ENCODE measurements around the gene RBM42.
A peak's percentile ranks its signal among the peaks of the same experiment; 100 is the strongest.

Gene RBM42

DNA sequence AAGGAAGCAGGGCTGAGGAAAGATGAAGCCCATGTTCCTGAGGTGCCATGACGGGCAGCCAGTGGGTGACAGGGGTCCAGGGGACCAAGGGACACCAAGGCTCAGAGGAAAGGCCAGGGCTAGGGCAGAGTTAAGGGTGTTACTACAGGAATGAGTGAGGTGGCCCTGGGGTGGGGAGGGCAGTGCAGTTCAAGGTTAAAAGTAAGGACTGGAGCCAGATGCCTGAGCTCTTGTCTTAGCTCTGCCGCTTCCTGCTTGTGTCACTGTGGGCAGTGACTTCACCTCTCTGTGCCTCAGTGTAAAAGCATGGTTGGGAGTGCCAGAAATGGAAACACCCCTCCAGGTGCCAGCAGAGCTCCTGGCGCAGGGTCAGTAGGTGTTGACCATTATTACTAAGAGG, 7.8 kb downstream of the RBM42 start:
- Histone ChIP-seq H3K4me3 (replicated peaks; ENCODE audit: low read depth, low read length) (no peak overlapping the region), H3K27me3 (replicated peaks; ENCODE audit: control insufficient read depth, insufficient read depth, low read length) (no peaks in the 10 kb centered on the region), H3K36me3 (ENCODE audit: control insufficient read depth, insufficient read depth, low read length) (peaks cover 40% of the 10 kb centered on the region)
- TF ChIP-seq, protein P1, sequence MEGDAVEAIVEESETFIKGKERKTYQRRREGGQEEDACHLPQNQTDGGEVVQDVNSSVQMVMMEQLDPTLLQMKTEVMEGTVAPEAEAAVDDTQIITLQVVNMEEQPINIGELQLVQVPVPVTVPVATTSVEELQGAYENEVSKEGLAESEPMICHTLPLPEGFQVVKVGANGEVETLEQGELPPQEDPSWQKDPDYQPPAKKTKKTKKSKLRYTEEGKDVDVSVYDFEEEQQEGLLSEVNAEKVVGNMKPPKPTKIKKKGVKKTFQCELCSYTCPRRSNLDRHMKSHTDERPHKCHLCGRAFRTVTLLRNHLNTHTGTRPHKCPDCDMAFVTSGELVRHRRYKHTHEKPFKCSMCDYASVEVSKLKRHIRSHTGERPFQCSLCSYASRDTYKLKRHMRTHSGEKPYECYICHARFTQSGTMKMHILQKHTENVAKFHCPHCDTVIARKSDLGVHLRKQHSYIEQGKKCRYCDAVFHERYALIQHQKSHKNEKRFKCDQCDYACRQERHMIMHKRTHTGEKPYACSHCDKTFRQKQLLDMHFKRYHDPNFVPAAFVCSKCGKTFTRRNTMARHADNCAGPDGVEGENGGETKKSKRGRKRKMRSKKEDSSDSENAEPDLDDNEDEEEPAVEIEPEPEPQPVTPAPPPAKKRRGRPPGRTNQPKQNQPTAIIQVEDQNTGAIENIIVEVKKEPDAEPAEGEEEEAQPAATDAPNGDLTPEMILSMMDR (IDR thresholded peaks at IDR 0.05; ENCODE audit: insufficient read depth, low read length, poor library complexity, severe bottlenecking), result no peak
- DNase-seq (ENCODE audit: extremely low read depth, insufficient read length), result no peak

DNA sequence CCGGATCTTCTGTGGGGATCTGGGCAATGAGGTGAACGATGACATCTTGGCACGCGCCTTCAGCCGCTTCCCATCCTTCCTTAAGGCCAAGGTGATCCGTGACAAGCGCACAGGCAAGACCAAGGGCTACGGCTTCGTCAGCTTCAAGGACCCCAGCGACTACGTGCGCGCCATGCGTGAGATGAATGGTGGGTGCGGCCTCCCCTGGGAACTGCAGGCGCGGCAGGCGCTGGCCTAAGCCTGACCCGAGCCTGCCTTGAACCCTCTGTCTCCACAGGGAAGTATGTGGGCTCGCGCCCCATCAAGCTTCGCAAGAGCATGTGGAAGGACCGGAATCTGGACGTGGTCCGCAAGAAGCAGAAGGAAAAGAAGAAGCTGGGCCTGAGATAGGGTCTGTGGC, 8.3 kb downstream of the RBM42 start:
- peaks cover 37% of the 10 kb centered on the region for H3K36me3 ChIP-seq (ENCODE audit: control insufficient read depth, insufficient read depth, low read length)
- TF ChIP-seq, protein P1 (IDR thresholded peaks at IDR 0.05; ENCODE audit: insufficient read depth, low read length, poor library complexity, severe bottlenecking), result no peak

DNA sequence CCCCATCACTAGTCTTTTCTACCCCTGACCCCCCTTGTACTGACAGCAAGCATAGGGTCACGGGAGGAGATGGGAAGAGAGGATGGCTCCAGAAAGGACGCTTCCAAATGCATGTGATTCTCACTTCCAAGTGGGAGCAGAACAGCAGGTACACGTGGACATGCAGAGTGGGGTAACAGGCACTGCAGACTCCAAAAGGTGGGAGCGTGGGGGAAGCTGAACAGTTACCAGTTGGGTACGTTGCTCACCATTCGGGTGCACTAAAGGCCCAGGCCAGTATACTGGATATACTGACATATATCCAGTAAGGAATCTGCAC, 10.4 kb downstream of the RBM42 start:
- peaks cover 22% of the 10 kb centered on the region for H3K36me3 ChIP-seq (ENCODE audit: control insufficient read depth, insufficient read depth, low read length)
- no peak overlapping the region for H3K4me3 ChIP-seq (replicated peaks; ENCODE audit: low read depth, low read length)
- TF ChIP-seq, protein P1 (IDR thresholded peaks at IDR 0.05; ENCODE audit: insufficient read depth, low read length, poor library complexity, severe bottlenecking), result no peak
- no peaks in the 10 kb centered on the region for H3K27me3 ChIP-seq (replicated peaks; ENCODE audit: control insufficient read depth, insufficient read depth, low read length)
- no peak for DNase-seq (ENCODE audit: extremely low read depth, insufficient read length)

More for the DNA sequence above, 8.3 kb downstream of the RBM42 start:
- no peak for DNase-seq (ENCODE audit: extremely low read depth, insufficient read length)
- H3K27me3 ChIP-seq (replicated peaks; ENCODE audit: control insufficient read depth, insufficient read depth, low read length), result no peaks in the 10 kb centered on the region
- no peak overlapping the region for H3K4me3 ChIP-seq (replicated peaks; ENCODE audit: low read depth, low read length)

DNA sequence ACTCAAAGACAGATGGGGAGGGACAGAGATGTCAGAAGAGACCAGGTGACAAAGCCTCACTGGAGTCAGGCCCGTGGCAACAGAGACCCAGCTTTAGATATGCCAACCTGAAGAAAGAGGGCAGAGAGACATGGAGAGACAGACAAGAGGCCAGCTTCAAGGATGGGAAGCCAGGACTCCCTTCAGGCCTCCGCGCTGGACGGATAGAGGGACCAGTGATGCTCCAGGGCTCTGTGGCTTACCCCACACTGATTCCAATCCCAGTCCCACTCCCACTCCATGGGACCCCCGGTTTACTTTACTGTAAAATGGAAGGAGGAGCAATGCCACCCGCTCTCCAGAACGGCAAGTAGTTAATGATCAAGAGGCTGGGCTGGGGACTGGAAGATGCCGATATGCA, 11.0 kb downstream of the RBM42 start:
- Histone ChIP-seq H3K27me3 (replicated peaks; ENCODE audit: control insufficient read depth, insufficient read depth, low read length) (no peaks in the 10 kb centered on the region), H3K4me3 (replicated peaks; ENCODE audit: low read depth, low read length) (no peak overlapping the region), H3K36me3 (ENCODE audit: control insufficient read depth, insufficient read depth, low read length) (peaks cover 22% of the 10 kb centered on the region)
- TF ChIP-seq, protein P1 (IDR thresholded peaks at IDR 0.05; ENCODE audit: insufficient read depth, low read length, poor library complexity, severe bottlenecking), result no peak
- no peak for DNase-seq (ENCODE audit: extremely low read depth, insufficient read length)

DNA sequence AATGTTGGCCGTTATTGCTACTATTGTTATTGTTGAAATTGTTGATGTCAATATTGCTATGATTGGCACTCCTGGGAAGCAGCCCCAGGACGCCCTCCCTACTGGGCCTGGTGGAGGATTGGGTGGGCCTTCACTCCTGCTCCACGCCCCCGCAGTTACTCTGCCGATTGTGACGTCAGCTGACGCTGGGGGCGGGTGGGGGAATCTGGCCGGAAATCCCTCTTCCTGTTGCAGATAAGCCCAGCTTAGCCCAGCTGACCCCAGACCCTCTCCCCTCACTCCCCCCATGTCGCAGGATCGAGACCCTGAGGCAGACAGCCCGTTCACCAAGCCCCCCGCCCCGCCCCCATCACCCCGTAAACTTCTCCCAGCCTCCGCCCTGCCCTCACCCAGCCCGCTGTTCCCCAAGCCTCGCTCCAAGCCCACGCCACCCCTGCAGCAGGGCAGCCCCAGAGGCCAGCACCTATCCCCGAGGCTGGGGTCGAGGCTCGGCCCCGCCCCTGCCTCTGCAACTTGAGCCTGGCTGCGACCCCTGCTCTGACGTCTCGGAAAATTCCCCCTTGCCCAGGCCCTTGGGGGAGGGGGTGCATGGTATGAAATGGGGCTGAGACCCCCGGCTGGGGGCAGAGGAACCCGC, 12.8 kb downstream of the RBM42 start, which contains the start of gene ETV2:
ETV2 (plus strand) TSS at position 231 of the 637 bp plus-strand sequence. CDS start 716 bp downstream, outside the sequence.
- peaks cover 15% of the 10 kb centered on the region for H3K36me3 ChIP-seq (ENCODE audit: control insufficient read depth, insufficient read depth, low read length)
- DNase-seq (ENCODE audit: extremely low read depth, insufficient read length), result peak; percentile 73
- TF ChIP-seq, protein P1 (IDR thresholded peaks at IDR 0.05; ENCODE audit: insufficient read depth, low read length, poor library complexity, severe bottlenecking), result no peak
- peak within 1 kb of the TSS; percentile 8; the same call in 1 of the 2 replicates for H3K4me3 ChIP-seq (replicated peaks; ENCODE audit: low read depth, low read length)
- H3K27me3 ChIP-seq (replicated peaks; ENCODE audit: control insufficient read depth, insufficient read depth, low read length), result no peaks in the 10 kb centered on the region

DNA sequence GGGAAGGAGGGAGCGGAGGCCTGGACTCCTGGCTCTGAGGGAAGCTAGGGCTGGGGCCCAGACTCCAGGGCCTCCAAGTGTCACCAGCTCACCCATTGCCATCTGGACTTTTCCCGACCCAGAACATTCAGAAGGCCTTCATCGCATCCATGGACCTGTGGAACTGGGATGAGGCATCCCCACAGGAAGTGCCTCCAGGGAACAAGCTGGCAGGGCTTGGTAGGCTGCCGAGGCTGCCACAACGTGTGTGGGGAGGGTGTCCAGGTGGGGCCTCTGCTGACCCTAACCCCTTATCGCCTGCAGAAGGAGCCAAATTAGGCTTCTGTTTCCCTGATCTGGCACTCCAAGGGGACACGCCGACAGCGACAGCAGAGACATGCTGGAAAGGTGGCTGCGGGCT, 13.5 kb downstream of the RBM42 start:
- no peak for DNase-seq (ENCODE audit: extremely low read depth, insufficient read length)
- Histone ChIP-seq H3K27me3 (replicated peaks; ENCODE audit: control insufficient read depth, insufficient read depth, low read length) (no peaks in the 10 kb centered on the region), H3K4me3 (replicated peaks; ENCODE audit: low read depth, low read length) (no peak overlapping the region), H3K36me3 (ENCODE audit: control insufficient read depth, insufficient read depth, low read length) (peaks cover 9% of the 10 kb centered on the region)
- TF ChIP-seq, protein P1 (IDR thresholded peaks at IDR 0.05; ENCODE audit: insufficient read depth, low read length, poor library complexity, severe bottlenecking), result no peak

Measured in GM06990 (cell line).